Left lobe of liver (tissue), 2 donors: ENCODE data around the gene NBEA. TPM values are rescaled to one million over a fixed set of nuclear protein-coding genes. Genes with fewer than 3 reads are reported as not detected.
"Not testable (repeated sequence)": the region's sequence is repeated elsewhere in the genome, so short reads cannot be mapped to it uniquely, and the experiment has no call there.

Experiments used
- ATAC-seq: fragments of 200-7000 bp; cut with Tn5 transposase; one replicate; pipeline ENCODE4 v1.9.1; 2020; ENCODE audit warnings: mild to moderate bottlenecking, moderate library complexity
- DNase-seq: peaks from one replicate; pipeline ENCODE4 v3.0.0-alpha.2; 2020; ENCODE audit warnings: low spot score
- total RNA-seq: library from RNA; stranded (reverse); gene quantifications from one replicate; pipeline ENCODE4 v1.2.1, GENCODE V29; 2021
- donor health status: DM: no; HTN: no; CAD: no; lungs with moderate emphysema.
- donor health status: DM: no; HTN: yes; CAD: no.

The NBEA gene
- total RNA-seq, 1 donor from 2014 or later, result 0.40 TPM

DNA sequence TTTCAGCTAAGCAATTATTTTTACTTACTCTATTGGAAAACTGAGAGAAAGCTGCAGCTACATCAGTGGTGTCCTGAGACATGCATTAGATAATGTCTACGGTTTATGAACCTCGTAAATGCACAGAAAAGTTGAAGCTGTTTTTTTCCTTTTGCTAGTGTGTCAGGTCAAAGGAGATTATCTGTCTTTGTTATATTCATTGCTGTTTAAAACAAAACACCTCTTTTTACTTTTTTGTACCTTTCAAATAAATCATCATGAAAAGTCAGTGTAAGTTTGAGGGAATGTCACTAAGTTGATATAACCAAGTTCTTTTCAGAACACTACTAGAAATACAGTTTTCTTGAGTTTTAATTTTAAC is 2.2 kb downstream of the NBEA start:
- DNase-seq, result no peak
- ATAC-seq, result no peak

DNA sequence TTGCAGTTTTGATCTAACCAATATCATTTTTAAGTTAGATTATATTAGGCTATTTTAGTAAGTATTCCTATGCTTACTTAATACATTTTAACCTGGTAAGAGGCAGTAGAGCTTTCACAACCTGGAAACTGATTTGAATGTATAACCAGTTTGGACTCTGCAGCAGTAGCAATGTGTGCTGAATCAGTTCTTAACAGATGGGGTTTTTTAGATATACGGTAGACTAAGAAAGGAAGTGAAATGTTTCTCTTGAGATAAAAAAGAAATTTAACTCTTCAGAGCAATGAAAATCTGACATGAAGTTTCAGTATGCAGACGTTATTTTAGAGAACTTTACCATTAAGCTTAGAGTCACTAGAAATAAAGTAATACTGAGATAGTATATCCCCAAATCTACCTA is 2.7 kb downstream of the NBEA start:
- no peak for ATAC-seq
- no peak for DNase-seq

DNA sequence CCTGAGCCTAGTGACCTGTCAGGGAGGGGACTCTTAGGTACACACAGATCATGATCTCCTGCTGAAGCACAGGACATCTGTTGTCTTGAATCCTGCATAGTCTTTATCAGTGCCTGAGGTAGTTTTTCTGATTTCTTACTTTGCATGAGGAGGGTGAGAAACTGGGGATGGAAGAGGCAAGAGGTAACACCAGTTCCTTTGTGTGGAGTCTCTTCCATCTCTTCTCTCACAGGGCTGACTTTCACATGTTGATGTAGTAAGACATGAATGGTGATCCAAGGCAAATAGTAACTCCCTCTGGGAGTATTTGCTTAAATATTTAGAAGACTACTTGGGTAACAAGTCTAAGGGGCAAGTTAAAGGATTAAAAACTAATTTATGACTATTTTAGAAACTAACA is 9.5 kb downstream of the NBEA start:
- ATAC-seq, result no peak
- no peak for DNase-seq

DNA sequence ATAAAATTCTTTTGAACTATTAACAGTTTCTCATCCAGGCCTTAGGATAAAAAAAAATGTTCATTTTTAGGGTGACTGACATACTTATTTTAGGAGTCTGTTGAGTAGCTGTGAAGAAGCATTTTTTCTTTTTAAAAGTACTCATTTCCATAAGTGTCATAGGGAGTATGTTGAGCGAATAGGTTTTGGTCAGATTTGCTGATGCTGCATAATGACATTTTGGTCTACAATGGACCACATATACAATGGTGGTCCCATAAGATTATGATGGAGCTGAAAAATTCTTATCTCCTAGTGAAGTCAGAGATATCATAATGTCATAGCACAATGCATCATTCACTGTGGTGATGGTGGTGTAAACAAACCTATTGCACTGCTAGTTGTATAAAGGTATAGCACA is 17.4 kb downstream of the NBEA start:
- DNase-seq (no peak), ATAC-seq (no peak)

DNA sequence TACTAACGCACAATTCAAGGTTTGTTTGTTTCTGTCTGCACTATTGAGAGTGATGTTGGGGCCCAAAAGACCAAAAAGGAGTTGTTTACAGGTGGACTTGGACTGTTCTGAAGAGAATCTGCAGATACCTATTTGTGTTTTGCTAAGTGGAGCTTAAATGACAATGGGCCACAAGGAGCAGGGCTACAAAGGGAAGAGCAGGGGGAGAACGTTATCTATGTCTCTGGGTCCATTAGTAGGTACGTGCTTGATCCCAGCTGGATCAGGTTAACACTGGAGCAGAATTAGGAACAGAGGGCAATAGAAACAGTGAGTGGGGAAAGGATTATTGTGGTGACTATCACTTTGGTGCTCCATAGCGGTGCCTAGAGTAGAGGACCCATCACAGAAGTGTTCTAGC is 22.5 kb downstream of the NBEA start:
- DNase-seq, result no peak
- ATAC-seq, result no peak

DNA sequence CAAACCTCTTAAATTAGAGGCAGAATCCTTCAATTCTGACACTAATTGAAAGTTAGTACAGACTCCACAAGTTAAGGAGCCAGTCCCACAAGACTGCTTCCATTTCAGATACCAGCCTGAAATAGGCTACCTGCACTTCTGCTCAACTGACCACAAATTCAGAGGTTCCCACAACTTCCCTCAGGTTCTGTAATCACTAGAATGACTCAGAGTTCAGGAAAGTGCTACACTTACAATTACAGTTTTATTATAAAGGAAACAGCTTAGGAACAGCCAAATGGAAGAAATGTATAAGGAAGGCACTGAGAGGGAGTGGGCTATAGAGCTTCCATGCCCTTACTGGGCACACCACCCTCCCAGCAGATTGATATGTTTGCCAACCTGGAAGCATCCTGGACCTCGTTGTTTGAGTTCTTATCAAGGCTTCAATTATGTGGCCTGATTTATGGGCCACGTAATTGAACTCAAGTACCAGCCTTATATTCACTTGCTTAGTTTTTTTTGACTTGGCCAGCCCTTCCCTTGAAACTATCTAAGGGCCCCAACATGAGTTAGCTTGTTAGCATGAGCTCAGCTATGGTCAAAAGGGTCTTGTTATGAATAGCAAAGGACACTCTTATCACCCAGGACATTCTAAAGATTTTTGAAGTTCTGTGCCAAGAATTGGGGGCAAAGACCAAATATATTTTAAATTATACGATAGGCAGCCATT is 25.9 kb downstream of the NBEA start:
- ATAC-seq (no peak), DNase-seq (no peak)

DNA sequence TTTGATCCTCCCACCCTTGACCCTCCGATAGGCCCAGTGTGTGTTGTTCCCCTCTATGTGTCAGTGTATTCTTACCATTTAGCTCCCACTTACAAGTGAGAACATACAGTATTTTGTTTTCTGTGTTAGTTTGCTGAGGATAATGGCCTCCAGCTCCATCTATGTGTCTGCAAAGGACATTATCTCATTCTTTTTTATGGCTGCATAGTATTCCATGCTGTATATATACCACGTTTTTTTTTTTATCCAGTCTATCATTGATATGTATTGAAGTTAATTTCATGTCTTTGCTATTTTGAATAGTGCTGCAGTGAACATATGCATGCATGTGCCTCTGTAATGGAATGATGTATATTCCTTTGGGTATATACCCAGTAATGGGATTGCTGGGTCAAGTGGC is 27.5 kb downstream of the NBEA start:
- DNase-seq, ATAC-seq: not testable (repeated sequence)

DNA sequence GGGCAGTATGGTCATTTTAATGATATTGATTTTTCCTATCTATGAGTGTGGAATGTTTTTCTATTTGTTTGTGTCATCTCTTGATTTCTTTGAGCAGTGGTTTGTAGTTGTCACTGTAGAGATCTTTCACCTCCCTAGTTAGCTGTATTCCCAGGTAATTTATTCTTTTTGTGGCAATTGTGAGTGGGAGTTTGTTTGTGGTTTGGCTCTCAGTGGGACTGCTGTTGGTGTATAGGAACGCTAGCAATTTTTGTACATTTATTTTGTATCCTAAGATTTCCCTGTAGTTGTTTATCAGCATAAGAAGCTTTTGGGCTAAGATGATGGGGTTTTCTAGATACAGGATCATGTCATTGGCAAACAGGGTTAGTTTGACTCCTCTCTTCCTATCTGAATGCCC is 28.9 kb downstream of the NBEA start:
- DNase-seq, result no peak
- ATAC-seq, result no peak

DNA sequence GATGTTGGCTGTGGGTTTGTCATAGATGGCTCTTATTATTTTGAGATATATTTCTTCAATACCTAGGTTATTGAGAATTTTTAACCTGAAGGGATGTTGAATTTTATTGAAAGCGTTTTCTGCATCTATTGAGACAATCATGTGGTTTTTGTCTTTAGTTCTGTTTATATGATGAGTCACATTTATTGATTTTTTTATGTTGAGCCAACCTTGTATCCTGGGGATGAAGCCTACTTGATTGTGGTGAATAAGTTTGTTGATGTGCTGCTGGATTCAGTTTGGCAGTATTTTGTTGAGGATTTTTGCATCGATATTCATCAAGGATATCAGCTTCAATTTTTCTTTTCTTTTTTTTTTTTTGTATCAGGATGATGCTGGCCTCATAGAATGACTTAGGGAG is 29.4 kb downstream of the NBEA start:
- ATAC-seq, result no peak
- no peak for DNase-seq

DNA sequence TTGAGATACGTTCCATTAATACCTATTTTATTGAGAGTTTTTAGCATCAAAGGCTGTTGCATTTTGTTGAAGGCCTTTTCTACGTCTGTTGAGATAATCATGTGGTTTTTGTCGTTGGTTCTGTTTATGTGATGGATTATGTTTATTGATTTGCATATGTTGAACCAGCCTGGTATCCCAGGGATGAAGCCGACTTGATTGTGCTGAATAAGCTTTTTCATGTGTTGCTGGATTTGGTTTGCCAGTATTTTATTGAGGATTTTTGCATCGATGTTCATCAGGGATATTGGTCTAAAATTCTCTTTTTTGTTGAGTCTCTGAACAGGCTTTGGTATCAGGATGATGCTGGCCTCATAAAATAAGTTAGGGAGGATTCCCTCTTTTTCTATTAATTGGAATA is 43.1 kb downstream of the NBEA start:
- DNase-seq, ATAC-seq: not testable (repeated sequence)

DNA sequence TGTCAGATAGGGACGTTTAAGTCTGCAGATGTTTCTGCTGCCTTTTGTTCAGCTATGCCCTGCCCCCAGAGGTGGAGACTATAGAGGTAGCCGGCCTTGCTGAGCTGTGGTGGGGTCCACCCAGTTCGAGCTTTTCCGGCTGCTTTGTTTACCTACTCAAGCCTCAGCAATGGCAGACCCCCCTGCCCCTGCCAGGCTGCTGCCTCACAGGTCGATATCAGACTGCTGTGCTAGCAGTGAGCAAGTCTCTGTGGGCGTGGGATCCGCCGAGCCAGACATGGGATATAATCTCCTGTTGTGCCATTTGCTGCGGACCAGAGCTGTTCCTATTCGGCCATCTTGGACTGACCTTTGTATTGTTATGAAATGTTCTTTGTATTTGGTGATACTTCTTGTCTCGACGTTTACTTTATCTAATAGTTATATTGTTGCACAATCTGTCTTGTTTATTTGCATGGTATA is 46.3 kb downstream of the NBEA start:
- no peak for ATAC-seq

DNA sequence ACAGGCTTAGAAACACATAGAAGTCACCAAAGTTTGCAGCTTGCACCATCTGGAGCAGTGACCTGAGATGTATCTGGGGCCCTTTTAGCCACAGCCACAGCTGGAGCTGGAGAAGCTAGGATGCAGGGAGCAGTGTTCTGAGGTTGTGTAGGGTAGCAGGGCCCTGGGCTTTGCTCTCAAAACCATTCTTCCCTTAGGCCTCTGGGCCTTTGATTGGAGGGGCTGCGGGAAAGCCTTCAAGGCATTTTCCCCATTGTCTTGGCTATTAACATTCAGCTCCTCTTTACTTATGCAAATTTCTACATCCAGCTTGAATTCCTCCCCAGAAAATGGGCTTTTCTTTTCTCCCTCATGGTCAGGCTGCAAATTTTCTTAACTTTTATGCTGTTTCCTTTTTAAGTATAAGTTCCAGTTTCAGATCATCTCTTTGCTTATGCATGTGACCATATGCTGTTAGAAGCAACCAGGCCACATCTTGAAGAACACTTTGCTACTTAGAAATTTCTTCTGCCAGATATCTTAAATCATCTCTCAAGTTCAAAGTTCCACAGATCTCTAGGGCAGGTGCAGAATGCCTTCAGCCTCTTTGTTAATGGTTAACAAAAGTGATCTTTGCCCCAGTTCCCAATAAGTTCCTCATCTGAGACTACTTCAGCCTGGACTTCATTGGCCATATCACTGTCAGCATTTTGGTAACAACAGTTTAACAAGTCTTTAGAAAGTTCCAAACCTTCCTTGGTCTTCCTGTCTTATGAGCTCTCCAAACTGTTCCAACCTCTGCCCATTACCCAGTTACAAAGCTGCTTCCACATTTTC is 48.5 kb downstream of the NBEA start:
- DNase-seq (no peak), ATAC-seq (peak; percentile 88)

More for the DNA sequence above, 46.3 kb downstream of the NBEA start:
- no peak for DNase-seq

DNA sequence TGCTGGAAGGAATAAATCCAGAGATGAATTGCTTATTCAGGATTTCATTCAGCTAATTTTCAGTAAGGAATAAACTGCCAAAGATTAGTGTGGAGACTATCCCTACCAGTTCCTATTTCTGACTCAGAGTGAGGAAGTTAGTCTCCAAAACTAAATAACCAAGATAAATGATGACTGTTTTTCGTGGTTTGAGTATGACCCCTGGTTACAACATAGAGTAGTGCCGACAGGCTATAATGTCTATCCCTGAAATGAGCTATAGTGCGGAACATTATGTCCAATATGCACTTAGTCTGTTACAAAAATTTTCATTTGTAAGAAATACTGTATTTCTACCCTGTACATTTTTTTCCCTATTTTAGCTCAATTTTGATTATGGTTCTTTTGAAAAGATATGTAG is 51.4 kb downstream of the NBEA start:
- no peak for ATAC-seq
- DNase-seq, result no peak

DNA sequence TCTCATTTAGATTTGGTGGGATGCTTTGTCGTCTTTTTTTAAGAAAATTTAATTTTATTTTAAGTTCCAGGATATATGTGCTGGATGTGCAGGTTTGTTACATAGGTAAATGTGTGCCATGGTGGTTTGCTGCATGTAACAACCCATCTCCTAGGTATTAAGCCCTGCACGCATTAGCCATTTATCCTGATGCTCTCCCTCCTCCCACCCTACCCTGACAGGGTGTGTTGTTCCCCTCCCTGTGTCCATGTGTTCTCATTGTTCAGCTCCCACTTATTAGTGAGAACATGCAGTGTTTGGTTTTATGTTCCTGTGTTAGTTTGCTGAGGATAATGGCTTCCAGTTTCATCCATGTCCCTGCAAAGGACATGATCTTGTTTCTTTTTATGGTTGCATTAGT is 61.7 kb downstream of the NBEA start:
- not testable (repeated sequence) for DNase-seq, ATAC-seq

DNA sequence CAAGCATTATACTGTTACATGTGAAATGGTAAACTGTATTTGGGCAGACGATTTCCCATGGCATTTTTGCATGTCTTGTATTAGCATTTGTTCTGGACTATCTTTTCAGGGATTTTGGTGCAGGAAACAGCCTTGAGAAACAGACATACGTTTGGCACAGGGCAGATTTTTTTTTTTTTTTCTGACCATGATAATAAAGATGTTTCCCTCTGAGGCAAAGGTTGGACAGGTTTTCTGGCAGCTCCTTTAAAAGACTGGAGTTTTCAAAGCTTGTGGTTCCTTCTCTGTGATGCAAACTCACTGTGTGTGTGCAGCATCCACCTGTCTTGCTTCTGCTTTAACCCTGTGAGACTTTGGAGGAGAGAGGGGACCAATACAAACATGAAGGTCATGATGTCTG is 63.0 kb downstream of the NBEA start:
- ATAC-seq (no peak), DNase-seq (no peak)

DNA sequence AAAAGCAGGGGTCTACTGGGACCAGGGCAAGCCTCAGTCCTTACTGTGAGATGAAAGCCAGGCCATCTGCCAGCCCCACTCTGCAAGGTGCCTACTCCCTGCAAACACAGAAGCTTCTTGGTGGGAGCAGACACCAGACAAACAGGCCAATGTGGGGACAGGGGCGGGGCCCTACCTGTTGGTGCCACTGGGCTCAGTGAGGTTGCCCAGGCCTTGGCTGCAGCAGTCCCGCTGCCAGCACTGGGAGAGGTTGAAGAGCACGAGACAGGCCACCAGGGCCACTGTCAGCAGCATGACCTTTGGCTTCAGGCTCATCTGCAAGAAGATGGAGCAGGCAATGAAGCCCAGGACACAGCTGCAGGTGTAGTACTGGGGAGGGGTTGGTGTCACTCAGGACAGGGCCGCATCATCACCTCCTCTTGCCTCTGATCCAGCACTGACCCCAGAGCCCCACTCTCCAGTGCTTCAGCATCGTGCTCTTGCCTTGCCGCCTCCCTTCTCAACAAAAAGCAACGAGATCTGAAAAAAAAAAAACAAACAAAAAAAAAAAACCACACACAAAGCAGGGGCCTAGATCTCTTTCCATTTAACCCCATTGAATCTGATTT is 72.6 kb downstream of the NBEA start:
- DNase-seq (no peak), ATAC-seq (no peak)

DNA sequence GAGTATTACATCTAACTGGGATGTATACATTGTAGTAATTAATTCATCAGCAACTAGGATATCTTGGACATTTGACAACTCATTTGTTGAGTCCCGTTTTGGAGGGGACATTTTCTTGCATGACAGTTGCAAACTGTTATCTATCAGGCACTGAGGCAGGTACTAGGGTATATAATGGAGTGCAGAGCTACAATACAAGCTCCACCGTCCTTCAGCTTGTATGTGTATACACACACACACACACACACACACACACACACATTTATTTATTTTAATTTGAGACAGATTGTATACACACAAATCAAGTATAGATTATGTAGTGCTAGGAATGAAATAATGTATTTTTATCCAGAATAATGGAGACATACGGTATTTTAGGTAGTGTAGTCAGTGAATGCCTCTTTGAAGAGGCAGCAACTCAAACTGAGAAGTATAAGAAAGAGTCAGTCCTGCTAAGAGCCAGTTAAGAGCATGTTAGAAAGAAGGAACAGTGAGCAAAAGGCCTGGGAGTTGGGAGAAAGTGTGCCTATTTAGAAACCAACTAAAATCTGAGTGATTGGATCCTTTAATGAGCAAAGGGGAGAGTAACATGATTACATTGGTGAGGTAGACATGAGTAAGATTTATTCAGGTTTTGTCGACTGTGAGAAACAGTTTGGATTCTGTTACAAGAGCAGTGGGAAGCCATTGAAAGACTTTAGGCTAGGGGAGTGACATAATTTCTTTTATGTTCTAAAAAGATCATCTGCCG is 74.5 kb downstream of the NBEA start:
- DNase-seq (no peak), ATAC-seq (no peak)

DNA sequence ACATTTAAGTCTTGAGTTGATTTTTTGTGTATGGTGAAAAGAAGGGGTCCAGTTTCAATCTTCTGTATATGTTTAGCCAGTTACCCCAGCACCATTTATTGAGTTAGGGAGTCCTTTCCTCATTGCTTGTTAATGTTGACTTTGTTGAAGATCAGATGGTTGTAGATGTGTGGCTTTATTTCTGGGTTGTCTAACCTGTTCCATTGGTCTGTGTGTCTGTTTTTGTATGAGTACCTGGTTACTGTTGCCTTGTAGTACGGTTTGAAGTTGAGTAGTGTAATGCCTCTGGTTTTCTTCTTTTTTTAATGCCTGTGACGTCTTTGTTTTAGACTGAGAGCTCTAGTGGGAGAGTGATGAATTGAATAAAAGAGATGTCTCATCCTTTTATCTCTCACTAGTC is 83.2 kb downstream of the NBEA start:
- ATAC-seq (no peak), DNase-seq (no peak)

DNA sequence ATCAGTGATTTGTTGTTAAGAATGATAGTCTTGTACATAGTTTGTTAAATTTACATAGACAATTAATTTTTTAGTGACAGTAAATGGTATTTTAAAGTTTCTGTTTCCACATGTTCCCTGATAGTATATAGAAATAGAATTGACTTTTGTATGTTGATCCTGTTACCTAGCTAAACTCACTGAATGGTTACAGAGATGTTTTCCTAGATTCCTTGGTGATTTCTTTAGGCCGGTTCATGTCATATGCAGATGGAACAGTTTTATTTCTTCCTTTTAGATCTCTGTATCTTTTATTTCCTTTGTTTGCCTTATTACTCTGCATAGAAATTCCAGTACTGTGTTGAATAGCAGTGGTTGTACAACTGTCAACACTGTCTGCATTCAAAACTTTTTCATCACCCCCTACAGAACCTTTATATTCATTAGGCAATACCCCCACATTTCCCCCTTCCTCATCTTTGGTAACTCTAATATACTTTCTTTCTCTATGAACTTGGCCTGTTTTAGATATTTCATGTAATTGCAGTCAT is 86.3 kb downstream of the NBEA start:
- ATAC-seq (no peak), DNase-seq (no peak)

DNA sequence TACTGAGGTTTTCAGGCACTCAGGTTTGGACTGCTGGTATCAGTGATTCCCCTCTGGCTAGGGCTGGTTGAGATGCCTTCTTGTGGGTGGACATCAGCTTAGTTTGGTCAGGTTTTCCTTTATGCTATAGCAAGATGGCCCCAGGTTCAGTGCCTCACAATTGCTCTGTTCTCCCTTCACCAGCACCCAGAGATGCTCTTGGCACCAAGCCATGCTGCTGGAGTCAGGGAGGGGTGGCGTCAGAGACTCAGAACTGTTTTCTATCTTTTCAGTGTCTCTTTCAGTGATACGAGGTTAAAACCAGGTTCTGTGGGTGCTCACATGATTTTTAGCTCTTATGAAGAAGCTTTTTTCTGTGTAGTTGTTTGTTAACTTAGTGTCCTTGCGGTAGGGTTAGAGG is 96.9 kb downstream of the NBEA start:
- ATAC-seq (no peak), DNase-seq (no peak)

DNA sequence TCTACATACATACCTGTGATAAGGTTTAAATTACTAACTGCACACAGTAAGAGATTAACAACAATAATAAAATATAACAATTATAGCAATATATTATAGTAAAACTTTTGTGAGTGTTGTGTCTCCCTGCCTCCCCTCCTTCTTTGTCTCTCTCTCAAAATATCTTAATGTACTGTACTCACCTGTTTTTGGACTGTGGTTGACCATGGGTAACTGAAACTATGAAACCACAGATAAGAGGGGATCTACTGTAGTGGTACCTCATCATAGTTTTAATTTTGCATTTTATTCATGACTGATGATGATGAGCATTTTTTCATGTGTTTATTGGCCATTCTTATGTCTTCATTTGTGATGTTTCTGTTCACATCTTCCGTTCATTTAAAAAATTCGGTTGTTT is 104.5 kb downstream of the NBEA start:
- ATAC-seq, result no peak
- DNase-seq, result no peak
